ENCODE results near the gene ALK.

Gene ALK

GRCh38 chr2:29787473-29788465 lies 133.6 kb downstream of the ALK start:
- no peak for DNase-seq

GRCh38 chr2:29786361-29786760 lies 135.0 kb downstream of the ALK start:
- no peak for DNase-seq

DNA sequence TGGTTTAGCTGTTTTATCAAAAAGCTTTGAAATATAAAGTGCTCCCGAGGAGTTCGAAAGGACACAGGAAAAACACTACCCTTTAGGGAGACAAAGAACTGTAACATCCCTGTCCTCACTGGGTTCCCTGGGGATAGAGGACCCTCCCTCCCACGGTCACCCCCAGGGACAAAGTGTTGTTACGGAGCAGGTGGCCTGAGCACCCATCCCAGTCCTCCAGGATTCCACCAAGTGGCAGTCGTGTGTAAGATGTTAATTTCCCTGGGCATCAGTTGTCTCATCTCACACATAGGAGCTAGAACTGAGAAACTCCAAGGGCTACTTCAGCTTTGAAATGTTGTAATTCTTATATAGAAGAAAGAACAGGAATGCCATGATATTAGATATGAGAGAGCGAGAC lies 137.7 kb downstream of the ALK start:
- no peak for DNase-seq

DNA sequence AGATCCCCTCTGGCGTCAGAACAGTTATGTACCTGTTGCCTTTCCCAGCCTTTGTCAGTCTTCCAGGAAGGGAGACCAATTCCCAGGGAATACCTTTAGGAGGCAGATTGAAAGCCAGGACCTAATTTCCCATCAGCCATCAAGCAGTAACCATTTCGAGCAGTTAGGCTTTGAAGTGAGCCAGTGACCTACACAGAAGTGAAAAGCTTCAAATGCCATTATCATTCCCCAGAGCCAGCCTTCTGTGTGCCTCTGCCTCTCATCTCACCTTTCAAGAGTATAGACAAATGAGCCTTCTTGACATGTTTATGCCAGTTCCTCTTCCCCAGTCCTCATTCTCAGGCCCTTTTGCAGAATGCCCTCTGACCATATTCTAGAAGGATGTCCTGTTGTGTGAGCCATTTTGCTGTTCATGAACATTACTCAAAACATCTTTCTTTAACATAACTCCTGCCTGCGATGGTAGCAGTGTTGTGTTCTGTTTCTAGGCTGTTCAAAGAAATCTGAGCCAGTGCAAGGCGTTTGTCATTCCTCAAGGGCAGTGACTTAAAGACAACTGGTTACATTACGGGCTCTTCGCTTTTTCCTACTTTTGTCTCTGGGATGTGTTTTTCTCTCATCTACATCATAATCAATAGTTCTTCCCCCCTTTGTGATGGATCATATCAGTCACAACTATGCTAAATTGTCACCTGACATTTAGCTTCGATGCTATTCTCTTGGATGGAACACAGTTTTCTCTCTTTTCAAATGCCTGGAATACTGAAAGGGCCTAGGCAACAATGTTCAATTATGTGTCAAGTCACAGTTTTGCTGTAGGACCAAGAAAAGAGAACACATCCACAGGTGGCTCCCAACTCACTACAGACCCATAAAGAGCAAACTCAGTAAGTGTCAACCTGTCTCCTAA lies 138.6 kb downstream of the ALK start:
- DNase-seq, result no peak

DNA sequence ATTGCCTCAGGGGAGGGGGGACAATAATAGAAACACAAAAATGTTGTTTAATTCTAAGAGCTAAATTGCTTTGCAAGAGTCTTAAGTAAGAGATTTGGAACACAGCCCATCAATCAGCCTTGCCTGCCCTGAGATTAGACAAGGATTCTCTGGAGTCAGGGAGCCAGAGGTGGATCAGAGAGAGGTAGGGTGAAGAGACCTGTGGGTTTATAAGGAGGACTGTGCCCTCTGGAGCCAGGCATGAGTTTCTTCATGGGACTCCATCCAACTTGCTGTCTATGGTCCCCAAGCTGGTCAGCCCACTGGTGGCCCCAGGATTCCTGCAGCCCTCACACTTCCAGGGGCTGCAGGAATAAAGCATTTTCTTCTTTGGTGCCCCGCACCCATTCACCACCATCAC lies 139.3 kb downstream of the ALK start:
- no peak for DNase-seq

DNA sequence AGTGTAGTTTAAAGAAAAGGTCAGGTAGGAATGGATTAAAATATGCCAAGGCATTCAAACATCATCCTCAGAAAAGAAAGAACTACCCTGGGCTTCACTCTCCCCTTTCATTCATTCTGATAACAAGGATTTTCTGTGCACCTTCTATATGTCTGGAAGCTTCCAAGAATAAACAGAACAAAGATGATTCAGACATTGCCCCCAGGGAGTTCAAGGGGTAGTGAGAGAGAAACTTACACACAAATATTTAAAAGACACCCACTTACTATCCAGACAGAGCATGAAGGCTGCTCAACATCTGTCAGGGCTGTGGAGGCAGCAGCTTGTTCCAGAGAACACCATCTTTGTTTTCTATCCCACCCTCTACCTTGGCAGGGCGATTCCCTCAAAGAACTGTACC lies 140.5 kb downstream of the ALK start:
- DNase-seq, result no peak

DNA sequence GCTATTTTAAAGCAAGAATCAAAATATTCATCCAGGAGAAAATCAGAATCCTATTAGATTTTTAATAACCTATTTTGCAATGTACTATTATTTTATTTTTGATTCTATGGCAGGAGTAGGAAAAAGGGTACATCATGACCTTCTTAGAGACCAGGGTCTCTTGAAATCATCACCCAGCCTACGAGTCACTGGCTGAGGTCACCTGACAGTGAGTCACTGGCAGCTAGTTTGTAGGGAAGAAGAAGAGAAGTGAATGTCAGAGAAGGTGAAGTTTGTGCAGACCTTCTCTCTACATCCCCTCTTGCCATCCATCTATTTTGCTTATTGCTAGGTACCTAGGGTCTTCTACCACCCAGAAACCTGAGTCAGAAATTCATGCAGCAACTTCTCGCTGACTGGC lies 144.2 kb downstream of the ALK start:
- no peak for DNase-seq

GRCh38 chr2:29776406-29776805 lies 145.0 kb downstream of the ALK start:
- no peak for DNase-seq

GRCh38 chr2:29775937-29776336 lies 145.4 kb downstream of the ALK start:
- no peak for DNase-seq

DNA sequence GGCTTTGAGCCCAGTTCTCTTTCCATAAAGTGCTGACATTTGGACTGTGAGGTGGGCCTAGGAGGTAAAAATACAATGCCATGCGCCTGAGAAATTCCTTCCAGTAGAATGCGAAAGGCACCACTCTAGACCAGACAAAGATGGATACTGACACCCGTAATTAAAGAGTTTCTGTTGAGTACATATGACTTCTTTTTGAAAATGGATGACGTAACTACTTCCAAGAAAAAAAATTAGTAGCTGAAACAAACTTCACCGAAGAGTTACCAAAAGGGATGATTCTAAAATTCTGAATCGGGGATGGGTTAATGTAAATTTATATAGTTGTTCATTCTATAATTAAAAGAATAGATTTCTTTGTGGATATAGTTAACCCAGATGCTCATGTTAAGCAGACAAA lies 146.8 kb downstream of the ALK start:
- DNase-seq, result no peak

DNA sequence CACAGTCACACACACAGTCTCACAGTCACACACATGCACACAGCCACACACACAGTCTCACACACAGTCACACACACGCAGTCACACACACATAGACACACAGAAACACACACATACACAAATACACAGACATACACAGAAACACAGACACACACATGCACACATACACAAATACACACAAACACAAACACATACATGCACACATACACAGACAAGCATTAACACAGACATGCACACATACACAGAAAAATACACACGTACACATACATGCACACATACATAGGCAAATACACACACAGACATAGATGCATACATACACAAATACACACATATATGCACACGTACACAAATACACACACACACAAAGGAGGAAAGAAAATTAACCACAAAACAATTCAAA lies 150.5 kb downstream of the ALK start:
- no peak for DNase-seq

DNA sequence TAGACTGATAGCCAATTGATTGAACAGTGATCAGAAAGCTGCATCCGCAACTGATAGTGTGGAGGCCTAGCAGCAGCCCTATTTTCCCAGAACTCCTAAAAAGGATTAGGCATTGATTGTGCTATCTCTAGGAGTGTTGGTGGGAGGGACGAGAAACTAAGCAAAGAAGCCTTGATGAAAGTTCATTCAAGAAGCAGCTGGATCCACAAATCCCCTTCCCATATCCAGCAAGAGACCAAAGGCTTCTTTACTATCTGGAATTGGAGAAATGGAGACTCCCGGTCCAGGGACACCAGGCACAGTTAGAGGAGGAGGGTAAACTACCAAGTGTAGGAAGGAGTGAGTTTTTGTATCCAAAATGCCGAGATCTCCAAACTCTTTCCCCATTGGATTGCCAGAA lies 151.5 kb downstream of the ALK start:
- DNase-seq, result no peak

- no peak for DNase-seq
These were observed 153.6 kb downstream of the ALK start for GRCh38 chr2:29767606-29768335.

DNA sequence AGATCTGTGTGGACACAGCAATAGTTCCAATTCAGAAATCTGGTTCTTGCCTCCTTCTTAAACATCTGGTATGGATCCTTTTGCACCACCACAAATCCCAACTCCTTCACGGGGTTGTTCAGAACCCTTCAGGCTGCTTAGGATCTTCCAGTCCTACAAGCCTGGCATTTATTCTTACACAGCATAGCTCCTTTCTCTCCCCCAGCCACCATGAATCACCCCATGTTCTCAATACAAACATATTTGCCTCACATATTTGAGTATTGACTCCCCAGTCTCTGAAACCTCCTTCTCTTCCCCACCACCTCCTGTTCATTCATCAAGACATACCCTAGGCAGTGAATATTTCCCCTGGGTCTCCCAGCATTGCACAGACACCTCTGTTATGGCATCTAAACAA lies 155.2 kb downstream of the ALK start:
- no peak for DNase-seq

DNA sequence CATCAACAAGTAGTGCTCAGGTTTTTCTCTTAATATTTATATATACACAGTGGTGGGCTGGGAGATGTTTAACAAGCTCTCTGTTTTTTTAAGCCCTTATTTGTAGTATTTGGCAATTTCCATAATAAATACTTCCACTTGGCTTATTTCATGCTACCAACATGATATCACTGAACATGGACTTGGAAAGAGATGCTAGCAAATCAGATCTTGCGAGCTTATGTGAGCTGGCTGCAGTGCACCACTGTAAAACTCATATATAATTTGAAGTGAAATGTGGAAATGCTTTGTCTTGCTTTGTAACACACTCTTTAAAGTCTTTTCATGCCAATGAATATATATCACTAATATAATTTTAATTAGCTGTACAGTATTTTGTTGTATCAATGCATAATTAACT lies 155.7 kb downstream of the ALK start:
- DNase-seq, result no peak

GRCh38 chr2:29763371-29763770 lies 158.0 kb downstream of the ALK start:
- no peak for DNase-seq

GRCh38 chr2:29762239-29762638 lies 159.1 kb downstream of the ALK start:
- no peak for DNase-seq

- no peak for DNase-seq
These were observed 160.1 kb downstream of the ALK start for GRCh38 chr2:29761278-29761677.

DNA sequence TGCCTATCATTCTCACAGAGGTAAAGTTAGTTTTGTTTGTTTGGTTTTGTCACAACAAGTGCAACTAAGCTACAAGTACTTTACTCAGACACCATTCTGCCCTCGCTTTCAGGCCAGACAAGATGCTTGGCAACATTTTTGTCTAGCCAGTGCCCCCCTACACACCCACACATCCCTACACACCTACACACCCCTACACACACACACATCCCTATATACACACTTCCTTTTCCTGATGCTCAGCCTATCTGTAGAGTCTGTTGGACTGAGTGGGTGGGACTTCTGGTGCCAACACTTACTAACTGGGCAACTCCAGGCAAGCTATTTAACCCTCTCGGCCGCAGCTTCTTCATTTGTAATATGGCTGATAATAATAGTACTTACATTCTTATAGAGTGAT lies 161.4 kb downstream of the ALK start:
- DNase-seq, result no peak

DNA sequence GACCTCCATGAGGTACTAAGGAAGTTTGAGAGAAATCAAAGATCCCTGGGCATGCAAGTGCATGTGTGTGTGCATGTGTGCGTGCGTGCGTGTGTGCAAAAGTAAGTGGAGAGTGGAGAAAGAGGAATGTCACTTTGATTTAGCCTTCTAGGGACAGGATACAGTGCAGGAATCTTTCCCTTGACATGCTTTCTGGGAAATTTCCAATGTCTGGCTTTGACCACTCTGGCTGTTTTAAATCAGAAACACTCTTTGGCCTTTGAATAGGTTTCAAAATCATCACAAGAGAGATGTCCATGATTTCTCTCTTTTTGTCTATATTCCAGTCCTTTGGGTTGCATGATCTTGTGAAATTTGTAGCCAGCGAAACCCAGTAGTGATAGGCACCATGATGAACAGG lies 162.0 kb downstream of the ALK start:
- DNase-seq, result no peak

DNA sequence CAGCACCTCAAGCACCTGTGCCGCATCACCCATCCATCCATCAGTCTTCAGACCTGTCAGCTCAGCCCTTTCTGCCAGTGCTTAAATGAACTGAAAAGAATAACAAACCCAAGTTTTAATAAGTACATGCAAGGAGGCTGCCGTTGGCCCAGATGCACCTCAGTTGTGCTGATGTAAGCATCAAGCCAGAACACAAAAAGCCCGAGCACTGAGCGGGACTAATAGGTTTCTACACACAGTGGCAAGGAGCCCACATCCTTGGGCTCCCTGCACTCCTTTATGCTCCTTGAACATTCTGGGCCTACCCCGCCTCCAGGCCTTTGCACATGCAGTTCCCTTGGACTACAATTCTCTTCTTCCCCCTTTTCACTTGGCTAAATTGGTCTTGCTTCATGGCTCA lies 165.6 kb downstream of the ALK start:
- DNase-seq, result peak; percentile 29

DNA sequence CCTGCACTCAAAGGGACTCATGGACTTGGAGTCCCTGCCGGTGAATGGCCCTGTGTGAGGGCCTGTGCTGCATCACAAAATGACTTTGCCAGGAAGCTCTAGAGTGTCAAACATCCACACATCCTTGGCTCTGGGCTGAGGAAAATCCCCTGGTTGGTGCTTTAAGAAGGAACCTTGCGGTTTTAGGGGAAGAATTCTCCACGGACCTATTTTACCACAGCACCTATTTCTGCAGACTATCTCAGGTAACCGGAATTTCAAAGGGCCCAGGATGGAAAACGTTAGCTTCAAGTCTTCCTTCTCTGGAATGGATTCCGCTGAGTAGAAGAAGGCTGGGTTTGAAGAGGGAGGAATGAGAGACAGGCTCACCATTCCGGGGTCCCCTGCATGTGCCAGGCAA lies 166.2 kb downstream of the ALK start:
- no peak for DNase-seq

Data from midbrain (tissue), 1 donor.